HG03095 (cell line): ENCODE data around the gene UGT2B15.
"Not testable (repeated sequence)": the region's sequence is repeated elsewhere in the genome, so short reads cannot be mapped to it uniquely, and the experiment has no call there.

ENCODE experiments used
- ATAC-seq: cut with Tn5 transposase; IDR thresholded peaks from one replicate; pipeline ENCODE4 v1.9.1; 2021; ENCODE audit warnings: moderate library complexity; ENCODE audit not compliant: unreplicated experiment

Gene UGT2B15

GRCh38 chr4:68670479-68670939 lies at the start of gene UGT2B15:
Gene UGT2B15 (minus strand): TSS chr4:68670652. CDS start chr4:68670618, 34 bp downstream.
- not testable (repeated sequence) for ATAC-seq

GRCh38 chr4:68719075-68719473 lies 48.6 kb upstream of the UGT2B15 start:
- ATAC-seq = no peak

- no peak for ATAC-seq
These were observed 48.1 kb upstream of the UGT2B15 start for GRCh38 chr4:68718447-68719074.

GRCh38 chr4:68717999-68718398 lies 47.5 kb upstream of the UGT2B15 start:
- no peak for ATAC-seq

- ATAC-seq = no peak
These were observed 43.9 kb upstream of the UGT2B15 start for GRCh38 chr4:68714400-68714799.

- ATAC-seq = no peak
These were observed 41.8 kb upstream of the UGT2B15 start for GRCh38 chr4:68712207-68712606.

- ATAC-seq = no peak
These were observed 38.1 kb upstream of the UGT2B15 start for GRCh38 chr4:68708566-68708965.

GRCh38 chr4:68703168-68703567 lies 32.7 kb upstream of the UGT2B15 start:
- not testable (repeated sequence) for ATAC-seq

GRCh38 chr4:68700152-68700551 lies 29.7 kb upstream of the UGT2B15 start:
- no peak for ATAC-seq

- ATAC-seq = no peak
These were observed 23.0 kb upstream of the UGT2B15 start for GRCh38 chr4:68693325-68694075.

- no peak for ATAC-seq
These were observed 20.7 kb upstream of the UGT2B15 start for GRCh38 chr4:68691186-68691585.

- no peak for ATAC-seq
These were observed 12.6 kb upstream of the UGT2B15 start for GRCh38 chr4:68683034-68683433.

GRCh38 chr4:68681298-68681697 lies 10.8 kb upstream of the UGT2B15 start:
- ATAC-seq = not testable (repeated sequence)

GRCh38 chr4:68673143-68673542 lies 2.7 kb upstream of the UGT2B15 start:
- ATAC-seq = no peak

GRCh38 chr4:68671217-68671616 lies 765 bp upstream of the UGT2B15 start:
- not testable (repeated sequence) for ATAC-seq

- not testable (repeated sequence) for ATAC-seq
These were observed 1.8 kb downstream of the UGT2B15 start for GRCh38 chr4:68668537-68669163.

- not testable (repeated sequence) for ATAC-seq
These were observed 2.9 kb downstream of the UGT2B15 start for GRCh38 chr4:68667551-68667950.

- not testable (repeated sequence) for ATAC-seq
These were observed 5.7 kb downstream of the UGT2B15 start for GRCh38 chr4:68664721-68665120.

GRCh38 chr4:68662836-68663574 lies 7.4 kb downstream of the UGT2B15 start:
- ATAC-seq = peak; percentile 49

GRCh38 chr4:68658672-68659071 lies 11.8 kb downstream of the UGT2B15 start:
- no peak for ATAC-seq

- peak; percentile 76 for ATAC-seq
These were observed 13.3 kb downstream of the UGT2B15 start for GRCh38 chr4:68657022-68657594.
